DMS114 treated with DMSO at 0.1 percent for 48 hours (cell line): ENCODE results near the gene NAV2.

ENCODE experiments used
- DNase-seq: peaks from one replicate; lab custom pipeline; 2025; ENCODE audit not compliant: unreplicated experiment; lab: John Stamatoyannopoulos, UW

Gene NAV2

GRCh38 chr11:20031155-20032001 is 318.7 kb downstream of the NAV2 start:
- no peak for DNase-seq

- DNase-seq = no peak
These were observed 319.5 kb downstream of the NAV2 start for GRCh38 chr11:20032127-20032526.

GRCh38 chr11:20032577-20033260 is 320.1 kb downstream of the NAV2 start:
- DNase-seq = no peak

- DNase-seq = no peak
These were observed 321.2 kb downstream of the NAV2 start for GRCh38 chr11:20033806-20034205.

- no peak for DNase-seq
These were observed 322.3 kb downstream of the NAV2 start for GRCh38 chr11:20034941-20035340.

GRCh38 chr11:20035375-20035700 is 322.7 kb downstream of the NAV2 start:
- DNase-seq = no peak

- no peak for DNase-seq
These were observed 323.3 kb downstream of the NAV2 start for GRCh38 chr11:20035701-20036601.

- no peak for DNase-seq
These were observed 324.1 kb downstream of the NAV2 start for GRCh38 chr11:20036626-20037335.

GRCh38 chr11:20037396-20038153 is 324.9 kb downstream of the NAV2 start:
- DNase-seq = no peak

GRCh38 chr11:20038412-20038811 is 325.8 kb downstream of the NAV2 start:
- no peak for DNase-seq

GRCh38 chr11:20038972-20039371 is 326.3 kb downstream of the NAV2 start:
- no peak for DNase-seq

GRCh38 chr11:20041499-20041898 is 328.9 kb downstream of the NAV2 start:
- DNase-seq = no peak

GRCh38 chr11:20042045-20042639 is 329.5 kb downstream of the NAV2 start:
- no peak for DNase-seq

- no peak for DNase-seq
These were observed 330.2 kb downstream of the NAV2 start for GRCh38 chr11:20042811-20043341.

- DNase-seq = no peak
These were observed 331.4 kb downstream of the NAV2 start for GRCh38 chr11:20043992-20044391.

- no peak for DNase-seq
These were observed 332.6 kb downstream of the NAV2 start for GRCh38 chr11:20045098-20045688.

GRCh38 chr11:20046416-20046815 is 333.8 kb downstream of the NAV2 start:
- no peak for DNase-seq

GRCh38 chr11:20047006-20047768 is 334.6 kb downstream of the NAV2 start:
- no peak for DNase-seq
